HFFc6 (cell line): ENCODE results near the gene FZD7. TPM values are rescaled to one million over a fixed set of nuclear protein-coding genes. Genes with fewer than 3 reads are reported as not detected.

ENCODE experiments used
- DNase-seq: peaks from one replicate; pipeline ENCODE4 v3.0.0-alpha.2; 2018
- H3K27ac Mint-ChIP-seq: 2 replicates; pipeline ENCODE4 v1.8.0; 2020; ENCODE audit warnings: mild to moderate bottlenecking, mixed read lengths
- H3K27me3 Mint-ChIP-seq: 2 replicates; pipeline ENCODE4 v1.8.0; 2021; ENCODE audit warnings: mild to moderate bottlenecking, moderate library complexity, mixed read lengths; ENCODE audit not compliant: insufficient read depth
- H3K36me3 Mint-ChIP-seq: 2 replicates; pipeline ENCODE4 v1.8.0; 2021; ENCODE audit warnings: low read depth, mixed read lengths
- H3K4me1 Mint-ChIP-seq: 2 replicates; pipeline ENCODE4 v1.8.0; 2020; ENCODE audit warnings: low read depth, mixed read lengths
- H3K4me3 Mint-ChIP-seq: 2 replicates; pipeline ENCODE4 v1.8.0; 2020; ENCODE audit warnings: mild to moderate bottlenecking, moderate library complexity, mixed read lengths
- H3K9me3 Mint-ChIP-seq: 2 replicates; pipeline ENCODE4 v1.8.0; 2020; ENCODE audit warnings: mild to moderate bottlenecking, mixed read lengths
- CTCF ChIP-seq: fragments of 200-600 bp; sonication (generic); IDR thresholded peaks from 2 replicates; pipeline ENCODE4 v1.5.0; 2021; ENCODE audit warnings: antibody characterized with exemption, mild to moderate bottlenecking
- total RNA-seq, 6 experiments: library from RNA; stranded (reverse); fragmentation: NEBNext Ultra II Directional; extraction: Animal tissue kit (Norgen Biotek cat#: 25700); gene quantifications; 2 replicates in 1 of 6; 3 replicates in 5 of 6; pipeline ENCODE4 v1.2.3, GENCODE V29; 2021

Gene FZD7
- total RNA-seq, 6 experiments from 2014 or later: 111 to 147 (median 117) TPM

- Mint-ChIP-seq H3K27me3 (no peaks in the 10 kb centered on the region; the same call in 1 of the 2 replicates), H3K36me3 (no peaks in the 10 kb centered on the region), H3K4me3 (no peak overlapping the region), H3K27ac (no peak overlapping the region), H3K4me1 (no peaks in the 10 kb centered on the region), H3K9me3 (no peaks in the 10 kb centered on the region)
- TF ChIP-seq CTCF: no peak
- no peak for DNase-seq
Observed at GRCh38 chr2:201996679-201997314, 36.9 kb upstream of the FZD7 start.

GRCh38 chr2:201999279-201999678 is 34.4 kb upstream of the FZD7 start:
- no peak for DNase-seq
- Mint-ChIP-seq H3K9me3 (no peaks in the 10 kb centered on the region), H3K27ac (no peak overlapping the region), H3K36me3 (no peaks in the 10 kb centered on the region), H3K4me1 (no peaks in the 10 kb centered on the region), H3K27me3 (no peaks in the 10 kb centered on the region; the same call in none of the 2 replicates), H3K4me3 (no peak overlapping the region)
- TF ChIP-seq CTCF: no peak

GRCh38 chr2:202001826-202002225 is 31.8 kb upstream of the FZD7 start:
- peaks cover 8% of the 10 kb centered on the region for H3K4me1 Mint-ChIP-seq
- TF ChIP-seq CTCF: no peak
- no peaks in the 10 kb centered on the region for H3K9me3 Mint-ChIP-seq
- DNase-seq: no peak
- no peak overlapping the region for H3K27ac Mint-ChIP-seq
- H3K36me3 Mint-ChIP-seq: no peaks in the 10 kb centered on the region
- no peak overlapping the region for H3K4me3 Mint-ChIP-seq
- H3K27me3 Mint-ChIP-seq: no peaks in the 10 kb centered on the region; the same call in 1 of the 2 replicates

GRCh38 chr2:202002381-202002780 is 31.3 kb upstream of the FZD7 start:
- H3K27ac Mint-ChIP-seq: no peak overlapping the region
- no peak for TF ChIP-seq CTCF
- H3K27me3 Mint-ChIP-seq: no peaks in the 10 kb centered on the region; the same call in 1 of the 2 replicates
- DNase-seq: no peak
- peaks cover 8% of the 10 kb centered on the region for H3K4me1 Mint-ChIP-seq
- no peaks in the 10 kb centered on the region for H3K36me3 Mint-ChIP-seq
- H3K4me3 Mint-ChIP-seq: no peak overlapping the region
- H3K9me3 Mint-ChIP-seq: no peaks in the 10 kb centered on the region

GRCh38 chr2:202005272-202005887 is 28.3 kb upstream of the FZD7 start:
- Mint-ChIP-seq H3K27me3 (no peaks in the 10 kb centered on the region; the same call in 1 of the 2 replicates), H3K36me3 (no peaks in the 10 kb centered on the region), H3K9me3 (no peaks in the 10 kb centered on the region), H3K4me3 (no peak overlapping the region), H3K27ac (no peak overlapping the region), H3K4me1 (peaks cover 8% of the 10 kb centered on the region)
- no peak for DNase-seq
- TF ChIP-seq CTCF: no peak
